ENCODE data around the gene TBC1D8. TPM values are rescaled to one million over a fixed set of nuclear protein-coding genes. Genes with fewer than 3 reads are reported as not detected.

TBC1D8 gene
- total RNA-seq, 2 donors from 2014 or later: 86.1 to 149 TPM

DNA sequence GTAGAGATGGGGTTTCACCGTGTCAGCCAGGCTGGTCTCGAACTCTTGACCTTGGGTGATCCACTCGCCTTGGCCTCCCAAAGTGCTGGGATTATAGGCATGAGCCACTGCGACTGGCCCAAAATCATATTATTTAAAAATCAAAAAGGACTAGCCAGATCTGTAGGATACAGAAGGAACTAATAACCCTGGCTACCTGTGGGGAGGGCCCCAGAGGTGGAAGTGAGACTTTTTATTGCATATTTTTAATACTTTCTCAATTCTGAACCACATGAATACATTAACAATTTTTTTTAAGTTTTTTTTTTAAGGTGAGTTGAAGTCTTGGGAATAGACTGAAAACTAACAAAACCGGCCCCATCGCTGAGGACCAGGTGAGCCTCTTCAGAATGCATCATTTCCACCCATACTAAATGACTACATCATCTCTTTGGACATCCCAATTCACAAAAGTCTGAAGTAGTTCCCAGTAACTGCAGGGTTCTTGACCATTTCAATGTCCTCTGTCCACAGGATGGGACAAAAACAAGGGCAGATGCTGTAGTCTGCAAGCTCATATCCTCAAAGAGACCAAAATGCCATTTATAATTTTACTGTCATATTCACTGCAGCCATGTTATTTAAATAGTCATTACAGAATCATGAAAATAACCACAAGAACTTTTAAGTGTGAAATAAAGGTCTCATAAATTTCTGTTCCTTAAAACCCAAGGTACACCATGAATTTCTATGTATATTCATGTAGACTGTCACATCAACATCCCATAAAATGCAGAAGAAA, 127.7 kb downstream of the TBC1D8 start:
- peaks cover 6% of the 10 kb centered on the region for H3K4me1 ChIP-seq (replicated peaks)
- H3K9me3 ChIP-seq: no peaks in the 10 kb centered on the region
- WGBS: 98% methylated on average over 6 of the region's 6 CpGs
- TF ChIP-seq POLR2AphosphoS5 (IDR thresholded peaks at IDR 0.05) (no peak), CTCF (IDR thresholded peaks at IDR 0.05) (no peak), POLR2A (IDR thresholded peaks at IDR 0.05) (no peak)
- intact Hi-C loops (cut with DNase I): no loop called here
- no peak overlapping the region for H3K4me3 ChIP-seq
- H3K27ac ChIP-seq: no peak overlapping the region
- H3K27me3 ChIP-seq (replicated peaks; ENCODE audit: insufficient read depth): no peaks in the 10 kb centered on the region
- no peak for DNase-seq (ENCODE audit: low spot score)
- H3K36me3 ChIP-seq: peaks cover 2 to 6% of the 10 kb centered on the region in 2 donors

DNA sequence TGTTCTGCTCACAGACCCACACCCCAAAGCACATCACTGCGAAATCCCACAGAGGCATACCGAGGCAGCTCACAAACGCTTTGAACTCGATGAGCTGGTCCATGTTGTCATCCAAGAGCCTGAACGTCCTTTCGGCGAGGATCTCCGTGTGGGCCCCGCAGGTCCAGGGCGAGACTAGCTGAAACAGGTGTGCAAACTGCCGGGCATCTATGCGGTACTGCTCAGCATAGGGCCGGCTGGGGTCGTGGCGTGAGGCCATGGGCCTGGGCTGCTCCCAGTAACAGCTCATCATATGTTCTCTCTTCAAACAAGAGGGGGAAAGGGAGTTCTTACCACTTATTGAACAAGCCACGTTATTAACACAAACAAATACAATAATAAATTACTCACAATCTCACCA, 129.0 kb downstream of the TBC1D8 start:
- Histone ChIP-seq H3K36me3 (peaks cover 2 to 6% of the 10 kb centered on the region in 2 donors), H3K9me3 (no peaks in the 10 kb centered on the region), H3K27me3 (replicated peaks; ENCODE audit: insufficient read depth) (no peaks in the 10 kb centered on the region), H3K27ac (no peak overlapping the region), H3K4me3 (no peak overlapping the region), H3K4me1 (replicated peaks) (peaks cover 6% of the 10 kb centered on the region)
- intact Hi-C loops (cut with DNase I): no loop called here
- 92% methylated on average over 16 of the region's 16 CpGs for WGBS
- TF ChIP-seq POLR2A (IDR thresholded peaks at IDR 0.05): no peak
- no peak for TF ChIP-seq POLR2AphosphoS5 (IDR thresholded peaks at IDR 0.05)
- no peak for TF ChIP-seq CTCF (IDR thresholded peaks at IDR 0.05)
- no peak for DNase-seq (ENCODE audit: low spot score)

GRCh38 chr2:101018934-101019333, 132.2 kb downstream of the TBC1D8 start:
- TF ChIP-seq CTCF (IDR thresholded peaks at IDR 0.05) (no peak), POLR2A (IDR thresholded peaks at IDR 0.05) (no peak), POLR2AphosphoS5 (IDR thresholded peaks at IDR 0.05) (no peak)
- H3K36me3 ChIP-seq: peaks cover 0 to 6% of the 10 kb centered on the region in 2 donors
- intact Hi-C loops (cut with DNase I): no loop called here
- no peaks in the 10 kb centered on the region for H3K4me1 ChIP-seq (replicated peaks)
- H3K9me3 ChIP-seq: no peaks in the 10 kb centered on the region
- H3K27ac ChIP-seq: no peak overlapping the region
- WGBS: 56% methylated on average over 8 of the region's 8 CpGs
- no peaks in the 10 kb centered on the region for H3K27me3 ChIP-seq (replicated peaks; ENCODE audit: insufficient read depth)
- no peak overlapping the region for H3K4me3 ChIP-seq
- no peak for DNase-seq (ENCODE audit: low spot score)

- H3K9me3 ChIP-seq: no peaks in the 10 kb centered on the region
- intact Hi-C loops (cut with DNase I): no loop called here
- no peak for DNase-seq (ENCODE audit: low spot score)
Observed at GRCh38 chr2:101017371-101017770, 133.8 kb downstream of the TBC1D8 start.

More at GRCh38 chr2:101017371-101017770, 133.8 kb downstream of the TBC1D8 start:
- Histone ChIP-seq H3K36me3 (peaks cover 0 to 6% of the 10 kb centered on the region in 2 donors), H3K27me3 (replicated peaks; ENCODE audit: insufficient read depth) (no peaks in the 10 kb centered on the region), H3K27ac (no peak overlapping the region), H3K4me3 (no peak overlapping the region), H3K4me1 (replicated peaks) (no peaks in the 10 kb centered on the region)
- WGBS: 76% methylated on average over 3 of the region's 3 CpGs
- TF ChIP-seq POLR2AphosphoS5 (IDR thresholded peaks at IDR 0.05): no peak
- no peak for TF ChIP-seq CTCF (IDR thresholded peaks at IDR 0.05)
- no peak for TF ChIP-seq POLR2A (IDR thresholded peaks at IDR 0.05)

Data from prostate gland (tissue), 2 donors.